Sigmoid colon (tissue), 4 donors: Measurements from ENCODE around the gene NEUROG1.

Experiments
- POLR2AphosphoS5 ChIP-seq, 4 donors: sonication (generic); formaldehyde crosslinking; IDR thresholded peaks; one replicate each; pipeline ENCODE4 v1.6.1; 2017; ENCODE audit warnings: antibody characterized with exemption in 4 of 4
- TF ChIP-seq, protein P1 (sequence below), 4 experiments: fragments of 450-650 bp in 3 of 4; fragments of 200-600 bp in 1 of 4; IDR thresholded peaks; one replicate each; pipeline ENCODE4 v1.5.1; 2016 to 2019; ENCODE audit warnings: antibody characterized with exemption in 4 of 4, mild to moderate bottlenecking in 3 of 4, moderate library complexity in 2 of 4

DNA sequence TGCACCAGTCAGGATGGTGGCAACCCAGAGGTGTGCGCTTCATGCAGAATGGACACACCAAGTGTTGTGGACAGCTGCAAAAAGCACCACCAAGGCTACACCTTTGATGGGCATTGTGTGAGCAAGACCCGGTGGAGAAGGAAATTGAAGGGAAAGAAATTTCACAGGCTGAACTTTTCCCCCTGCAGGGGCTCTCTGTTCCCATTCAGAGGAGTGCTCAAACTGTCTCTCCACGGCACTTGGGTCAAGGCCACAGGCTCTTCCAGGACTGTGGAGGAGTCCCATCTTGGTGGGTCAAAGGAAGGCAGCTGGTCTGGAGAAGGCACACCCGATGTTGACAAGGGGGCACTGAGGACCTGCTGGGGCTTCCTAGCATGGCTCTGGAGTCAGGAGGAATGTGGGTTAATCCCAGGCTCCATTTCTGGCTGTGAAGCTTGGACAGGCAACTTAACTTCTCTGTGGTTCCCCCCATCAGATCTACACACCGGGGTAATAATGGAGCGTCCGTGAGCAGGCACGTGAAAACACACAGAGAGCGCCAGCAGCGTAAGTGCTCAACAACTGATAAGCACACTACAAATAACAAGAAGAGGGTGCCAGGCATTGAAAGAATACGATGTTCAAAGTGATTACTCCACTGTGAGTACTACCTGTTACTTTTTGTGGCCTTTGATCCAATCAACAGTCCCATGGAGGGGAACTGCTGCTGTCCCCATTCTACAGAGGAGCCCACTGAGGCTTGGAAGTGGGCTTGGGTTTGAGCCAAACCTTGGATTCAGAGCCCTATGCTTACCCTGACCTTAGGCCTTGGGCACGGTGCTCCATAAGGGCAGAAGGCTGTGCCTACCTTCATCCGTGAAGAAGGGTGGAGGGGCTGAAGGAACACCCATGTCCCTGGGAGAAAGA is 49.4 kb downstream of the NEUROG1 start:
- TF ChIP-seq, protein P1, sequence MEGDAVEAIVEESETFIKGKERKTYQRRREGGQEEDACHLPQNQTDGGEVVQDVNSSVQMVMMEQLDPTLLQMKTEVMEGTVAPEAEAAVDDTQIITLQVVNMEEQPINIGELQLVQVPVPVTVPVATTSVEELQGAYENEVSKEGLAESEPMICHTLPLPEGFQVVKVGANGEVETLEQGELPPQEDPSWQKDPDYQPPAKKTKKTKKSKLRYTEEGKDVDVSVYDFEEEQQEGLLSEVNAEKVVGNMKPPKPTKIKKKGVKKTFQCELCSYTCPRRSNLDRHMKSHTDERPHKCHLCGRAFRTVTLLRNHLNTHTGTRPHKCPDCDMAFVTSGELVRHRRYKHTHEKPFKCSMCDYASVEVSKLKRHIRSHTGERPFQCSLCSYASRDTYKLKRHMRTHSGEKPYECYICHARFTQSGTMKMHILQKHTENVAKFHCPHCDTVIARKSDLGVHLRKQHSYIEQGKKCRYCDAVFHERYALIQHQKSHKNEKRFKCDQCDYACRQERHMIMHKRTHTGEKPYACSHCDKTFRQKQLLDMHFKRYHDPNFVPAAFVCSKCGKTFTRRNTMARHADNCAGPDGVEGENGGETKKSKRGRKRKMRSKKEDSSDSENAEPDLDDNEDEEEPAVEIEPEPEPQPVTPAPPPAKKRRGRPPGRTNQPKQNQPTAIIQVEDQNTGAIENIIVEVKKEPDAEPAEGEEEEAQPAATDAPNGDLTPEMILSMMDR (IDR thresholded peaks at IDR 0.05) = no peak
- TF ChIP-seq POLR2AphosphoS5 (IDR thresholded peaks at IDR 0.05) = no peak
